GM12892 (cell line): ENCODE data around the gene BRD7.

ENCODE experiments used
- DNase-seq: peaks from one replicate; pipeline ENCODE4 v3.0.0; 2011; ENCODE audit not compliant: insufficient read length
- FAIRE-seq: peaks from 2 replicates; lab custom pipeline; 2011; peaks lifted over from hg19 to GRCh38; lab: Jason Lieb, UNC
- POLR2A ChIP-seq: IDR thresholded peaks from 2 replicates; pipeline ENCODE4 v1.6.1; 2011; ENCODE audit warnings: low read depth, low read length, control low read depth
- POLR2AphosphoS5 ChIP-seq: IDR thresholded peaks from 2 replicates; pipeline ENCODE4 v1.6.1; 2011; ENCODE audit warnings: low read depth, low read length, control low read depth
- TAF1 ChIP-seq: IDR thresholded peaks from 2 replicates; pipeline ENCODE4 v1.6.1; 2011; ENCODE audit warnings: low read depth, mild to moderate bottlenecking, control low read depth, low read length, borderline replicate concordance

BRD7 gene

DNA sequence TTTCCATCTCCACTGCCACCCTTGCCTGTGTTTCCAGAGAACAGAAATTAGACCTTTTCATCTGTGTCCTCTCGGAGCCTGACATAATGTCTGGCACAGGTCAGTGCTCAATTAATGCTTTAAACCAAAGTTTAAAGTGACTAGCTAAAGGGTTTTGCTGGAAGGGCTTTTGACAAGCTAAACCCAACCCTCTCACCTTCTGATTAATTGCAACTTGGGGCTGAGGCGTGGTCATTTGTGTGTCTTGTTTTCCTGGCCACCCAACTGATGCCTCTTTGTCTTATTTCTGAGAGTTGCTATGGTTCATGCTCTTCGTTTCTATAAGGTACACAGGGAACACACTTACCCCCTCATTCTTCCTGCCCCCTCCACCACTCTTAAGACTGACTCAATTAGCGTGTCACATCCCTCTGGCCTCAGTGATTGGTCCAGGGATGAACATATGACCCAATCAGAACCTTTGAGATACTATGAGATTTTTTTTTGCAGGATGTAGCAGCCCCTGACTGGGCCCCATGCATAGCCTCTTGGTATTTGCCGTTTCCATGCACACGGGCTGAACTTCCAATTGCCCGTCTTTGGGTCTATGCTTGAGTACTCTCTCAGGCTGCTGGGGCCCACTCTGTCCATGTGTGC is 15.8 kb upstream of the BRD7 start:
- DNase-seq (no peak), FAIRE-seq (no peak)
- TF ChIP-seq TAF1 (no peak), POLR2AphosphoS5 (no peak), POLR2A (no peak)

DNA sequence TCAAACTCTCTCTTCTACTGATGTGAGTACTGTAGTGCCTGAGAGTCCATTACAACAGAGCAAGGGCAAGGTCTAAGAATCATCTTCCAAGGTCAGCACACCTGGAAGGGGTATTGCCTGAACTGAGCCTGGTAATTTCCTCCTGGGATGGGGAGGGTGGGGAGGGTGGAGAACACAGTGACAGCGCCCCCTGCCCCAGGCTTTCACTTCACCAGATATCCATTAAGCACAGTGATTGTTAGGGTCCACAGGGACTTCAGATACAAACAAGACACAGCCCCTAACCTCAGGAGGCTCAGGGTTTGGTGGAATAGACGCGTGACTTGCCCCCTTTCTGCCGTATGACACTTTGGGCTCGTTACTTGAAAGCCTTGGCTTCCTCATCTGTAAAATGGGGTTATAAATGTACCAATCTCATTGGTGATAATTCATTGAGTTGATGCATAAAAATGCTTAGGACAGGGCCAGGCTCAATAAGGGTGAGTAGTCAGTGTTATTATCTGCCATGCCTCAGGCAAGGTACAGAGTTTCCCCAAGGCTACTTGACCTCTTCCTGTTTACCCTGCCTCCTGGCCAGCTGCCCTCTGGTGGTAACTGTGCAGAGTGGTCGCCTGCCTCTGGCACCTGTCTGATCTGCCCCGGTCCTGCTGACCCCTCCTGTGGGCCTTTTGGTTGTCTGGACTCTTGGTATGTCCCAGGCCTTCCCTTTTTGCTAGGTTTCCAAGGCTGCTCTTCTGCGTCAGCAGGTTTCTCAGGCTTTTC is 13.1 kb upstream of the BRD7 start:
- TF ChIP-seq POLR2A = no peak
- no peak for TF ChIP-seq POLR2AphosphoS5
- no peak for TF ChIP-seq TAF1
- FAIRE-seq (no peak), DNase-seq (no peak)

DNA sequence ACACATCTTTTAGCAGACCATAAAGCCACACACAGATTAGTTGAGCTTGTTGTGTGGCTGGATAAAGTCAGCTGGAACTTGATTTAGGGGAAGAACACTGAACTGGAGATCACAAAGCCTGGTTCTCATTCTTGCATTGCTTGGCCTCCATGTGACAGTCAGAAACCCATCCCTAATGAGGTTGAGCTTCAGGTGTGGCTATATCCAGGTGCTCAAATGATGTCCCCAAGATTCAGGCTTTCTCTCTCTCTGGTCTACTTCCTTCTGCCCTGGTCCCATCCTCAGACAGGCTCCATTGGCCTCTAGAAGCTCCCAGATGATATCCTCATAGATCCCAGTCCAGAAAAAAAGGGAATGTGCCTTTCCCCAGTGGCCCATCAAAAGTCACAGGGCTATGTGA is 9.6 kb upstream of the BRD7 start:
- DNase-seq (no peak), FAIRE-seq (no peak)
- TF ChIP-seq POLR2AphosphoS5 = no peak

DNA sequence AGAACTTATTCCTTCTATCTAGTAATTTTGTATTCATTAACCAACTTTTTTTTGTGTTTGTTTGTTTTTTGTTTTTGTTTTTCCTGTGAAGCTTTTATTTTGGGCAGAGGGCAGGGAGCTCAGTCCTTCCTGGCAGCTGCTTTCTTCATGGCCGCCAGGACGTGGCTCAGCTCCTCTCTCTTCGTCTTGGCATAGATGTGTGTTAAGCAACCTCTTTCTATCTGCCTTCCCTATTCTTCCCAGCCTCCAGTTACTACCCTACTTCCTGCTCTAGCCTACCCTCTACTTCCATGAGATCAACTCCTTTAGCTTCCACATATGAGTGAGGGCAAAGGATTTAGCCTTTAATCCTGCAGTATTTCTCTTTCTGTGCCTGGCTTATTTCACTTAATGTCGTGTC is 8.2 kb upstream of the BRD7 start:
- TF ChIP-seq TAF1 (no peak), POLR2AphosphoS5 (no peak), POLR2A (no peak)
- DNase-seq = no peak
- no peak for FAIRE-seq

DNA sequence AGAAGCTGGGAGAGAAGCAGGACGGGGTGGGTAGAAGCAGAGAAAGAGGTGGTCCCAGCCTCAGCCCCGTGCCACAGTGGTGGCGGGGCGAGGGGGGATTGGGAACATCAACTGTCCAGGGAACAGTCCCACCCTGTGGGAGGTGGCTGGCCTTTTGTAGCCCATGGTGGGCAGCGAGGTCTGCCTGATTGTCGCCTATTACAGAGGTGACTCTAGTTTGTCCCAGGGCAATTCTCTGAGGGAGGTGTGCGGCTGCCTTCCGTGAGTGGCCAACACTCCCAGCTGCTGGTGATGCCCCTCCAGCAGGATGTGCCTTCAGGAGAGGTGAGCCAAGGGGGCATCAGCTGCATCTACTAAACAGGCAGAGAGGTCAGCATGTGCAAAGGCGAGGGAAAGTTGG is 5.0 kb upstream of the BRD7 start:
- no peak for FAIRE-seq
- no peak for DNase-seq
- no peak for TF ChIP-seq POLR2AphosphoS5
- TF ChIP-seq POLR2A = no peak
- TF ChIP-seq TAF1 = no peak

DNA sequence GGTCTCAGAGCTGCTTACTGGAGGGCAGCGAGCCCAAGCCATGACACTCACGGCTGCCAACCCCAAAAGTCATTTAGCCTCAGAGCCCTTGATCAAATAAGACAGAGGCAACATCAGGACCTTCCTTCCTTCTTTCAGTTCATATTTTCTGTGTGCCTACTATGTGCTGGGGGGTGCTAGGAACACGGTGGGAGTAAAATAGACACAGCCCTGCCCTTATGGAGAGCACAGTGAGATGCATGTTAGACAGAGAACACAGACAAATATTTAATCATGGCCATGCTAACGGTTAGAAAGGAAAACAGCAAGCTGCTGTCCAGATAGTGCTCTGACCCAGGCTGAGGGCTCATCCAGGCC is 4.5 kb upstream of the BRD7 start:
- FAIRE-seq (no peak), DNase-seq (no peak)
- TF ChIP-seq POLR2AphosphoS5 = no peak

DNA sequence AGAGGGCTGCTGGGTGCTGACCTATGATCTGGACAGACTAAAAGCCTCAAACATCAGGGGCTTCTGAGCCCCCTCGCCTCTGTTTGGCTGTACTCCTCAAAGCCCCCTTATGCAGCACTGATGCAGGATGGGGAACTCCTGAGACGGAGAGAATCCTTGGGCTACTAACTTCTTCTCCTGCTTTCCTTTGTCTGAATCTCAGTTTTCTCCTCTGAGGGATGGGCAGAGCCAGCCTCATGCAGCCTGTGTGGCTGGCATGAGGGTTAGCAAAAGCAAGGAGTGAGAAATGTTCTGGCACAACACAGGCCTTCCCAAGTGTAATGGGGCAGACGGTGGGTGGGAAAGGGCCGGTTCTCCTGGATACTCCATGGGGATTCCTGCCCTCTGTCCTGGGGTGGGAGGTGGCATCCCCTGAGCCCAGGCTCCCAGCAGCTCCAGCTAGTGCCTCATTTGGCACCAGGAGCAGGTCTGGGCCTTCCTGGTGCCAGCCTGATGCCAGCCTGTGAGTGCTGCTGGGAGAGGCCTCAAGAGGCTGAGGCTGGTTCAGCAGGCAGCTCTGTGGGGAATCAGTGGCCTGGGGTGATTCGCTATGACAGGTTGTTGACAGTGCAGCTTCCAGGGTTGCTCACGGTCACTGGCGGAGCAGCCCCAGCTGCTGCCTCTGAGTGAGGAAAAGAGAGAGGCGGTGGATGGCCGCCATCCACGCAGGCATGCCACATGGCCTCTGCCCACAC is 4.0 kb upstream of the BRD7 start:
- no peak for DNase-seq

DNA sequence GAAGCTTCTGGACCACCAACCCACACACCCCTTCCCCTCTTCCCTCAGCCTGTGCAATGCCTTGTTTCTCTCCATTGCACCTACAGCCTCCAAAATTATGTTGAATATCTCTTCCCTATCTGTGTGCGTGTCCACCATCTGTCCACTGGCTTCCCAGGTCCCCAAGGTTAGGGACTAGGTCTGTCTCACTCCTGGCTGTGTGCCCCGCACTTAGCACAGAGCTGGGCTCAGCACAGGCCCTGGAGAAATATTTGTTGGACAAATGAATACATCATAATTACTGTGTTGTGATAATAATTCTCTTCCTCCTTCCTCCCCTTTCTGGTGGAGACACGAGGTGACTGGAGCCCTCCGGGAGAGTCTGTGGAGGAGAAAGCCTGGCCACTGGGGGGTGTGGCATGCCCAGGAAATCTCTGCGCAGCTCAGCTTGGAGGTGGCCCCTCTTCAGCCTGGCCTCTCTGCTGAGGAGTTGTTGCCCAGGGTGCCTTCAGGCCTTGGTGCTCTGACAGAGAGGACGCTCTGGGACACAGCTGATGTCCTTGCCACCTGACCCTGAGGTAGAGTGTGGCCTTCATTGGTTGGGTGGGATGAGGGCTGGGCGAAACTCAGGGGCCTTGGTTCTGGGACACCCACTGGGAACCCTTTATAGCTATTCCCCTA is 3.3 kb upstream of the BRD7 start:
- DNase-seq = no peak
- FAIRE-seq = no peak
- no peak for TF ChIP-seq POLR2A

More for the DNA sequence above, 4.0 kb upstream of the BRD7 start:
- no peak for TF ChIP-seq TAF1
- no peak for TF ChIP-seq POLR2AphosphoS5
- TF ChIP-seq POLR2A = no peak
- FAIRE-seq = no peak

DNA sequence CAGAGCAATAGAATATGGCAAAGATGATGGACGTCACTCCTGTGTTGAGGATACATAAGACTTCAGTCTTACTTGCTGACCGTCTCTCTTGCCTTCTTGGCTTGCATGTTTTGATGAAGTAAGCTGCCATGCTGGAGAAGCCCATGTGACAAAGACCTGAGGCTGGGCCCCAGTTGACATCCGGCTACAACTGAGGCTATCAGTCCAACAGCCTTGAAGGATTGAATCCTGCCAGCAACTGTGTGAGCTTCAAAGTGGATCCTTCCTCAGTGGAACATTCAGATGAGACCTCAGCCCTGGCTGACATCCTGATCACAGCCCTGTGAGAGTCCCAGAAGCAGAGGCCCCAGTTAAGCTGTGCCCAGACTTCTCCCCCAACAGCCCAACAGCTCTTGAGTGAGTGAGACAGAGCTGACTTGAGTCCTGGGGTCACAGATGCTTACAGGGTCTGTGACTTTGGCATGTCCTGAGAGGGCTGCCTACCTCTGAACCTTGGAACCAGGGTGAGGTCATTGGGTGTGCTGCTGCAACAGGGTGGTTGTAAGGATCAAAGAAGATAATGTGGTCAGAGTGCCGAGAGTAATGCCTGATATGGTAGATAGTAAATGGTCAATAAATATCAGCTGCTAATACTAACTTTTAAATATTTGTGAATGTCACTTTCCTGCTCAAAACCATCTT is 2.4 kb upstream of the BRD7 start:
- TF ChIP-seq POLR2AphosphoS5 = no peak
- no peak for TF ChIP-seq POLR2A
- TF ChIP-seq TAF1 = no peak
- DNase-seq (no peak), FAIRE-seq (no peak)

DNA sequence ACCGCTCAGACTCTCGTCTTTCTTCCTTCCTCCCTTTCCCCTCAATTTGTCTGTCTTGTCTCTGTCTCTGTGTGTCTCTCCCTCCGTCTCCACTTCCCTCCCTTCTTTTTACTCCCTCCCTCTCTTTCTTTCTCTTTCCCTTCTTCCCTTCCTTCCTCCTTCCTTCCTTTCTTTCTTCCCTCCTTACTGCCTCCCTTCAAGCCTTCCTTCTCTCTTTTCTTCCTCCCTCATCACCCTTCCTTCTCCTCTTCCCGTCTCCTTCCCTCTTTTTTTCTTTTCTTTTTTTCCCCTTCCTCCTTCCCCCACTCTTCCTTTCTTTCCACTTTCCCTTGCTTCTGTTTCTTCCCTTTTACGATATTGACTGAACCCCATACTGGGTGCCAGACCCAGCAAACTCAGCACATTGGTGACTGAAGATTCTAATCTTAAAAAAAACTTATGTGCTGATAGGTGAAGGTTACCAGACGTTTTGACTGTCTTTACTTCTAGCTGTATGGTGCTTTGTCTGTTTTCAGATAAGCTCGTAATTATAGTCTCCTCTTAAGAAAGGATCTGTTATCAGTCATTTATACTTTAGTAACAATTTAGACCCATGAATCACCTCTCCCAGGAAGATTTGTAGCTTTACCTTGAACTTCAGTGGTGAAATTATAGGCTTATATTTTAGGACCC is 481 bp upstream of the BRD7 start:
- TF ChIP-seq POLR2A (no peak), TAF1 (no peak), POLR2AphosphoS5 (no peak)
- DNase-seq = no peak
- FAIRE-seq = peak; percentile 61
